ENCODE data around the gene SOCS4.

SOCS4 gene

GRCh38 chr14:54985156-54985555, 41.9 kb upstream of the SOCS4 start:
- no peak overlapping the region for H3K4me2 ChIP-seq (ENCODE audit: low read length)
- H4K20me1 ChIP-seq (ENCODE audit: control insufficient read depth, insufficient read depth, low read depth, low read length): no peaks in the 10 kb centered on the region
- H3F3A ChIP-seq (ENCODE audit: control insufficient read depth, insufficient read depth): 0 out of 2 replicates have a peak, but pooled peaks cover 3% of the 10 kb centered on the region
- H3K4me1 ChIP-seq (ENCODE audit: control insufficient read depth, low read length): no peaks in the 10 kb centered on the region
- H3K9me2 ChIP-seq (replicated peaks; ENCODE audit: control insufficient read depth, low read length): no peaks in the 10 kb centered on the region
- no peak overlapping the region for H3K27ac ChIP-seq (ENCODE audit: low read depth, low read length)
- no peaks in the 10 kb centered on the region for H3K9me3 ChIP-seq (ENCODE audit: control insufficient read depth, insufficient read depth, low read length)
- H3K4me3 ChIP-seq (ENCODE audit: low read length): no peak overlapping the region
- no peaks in the 10 kb centered on the region for H3K79me2 ChIP-seq (ENCODE audit: control insufficient read depth, low read length)
- H3K36me3 ChIP-seq (ENCODE audit: control insufficient read depth, low read length): peaks cover 71% of the 10 kb centered on the region
- H3K27me3 ChIP-seq (ENCODE audit: control insufficient read depth, low read length): no peaks in the 10 kb centered on the region
- TF ChIP-seq CTCF (IDR thresholded peaks at IDR 0.05; ENCODE audit: low read depth, low read length, poor library complexity, severe bottlenecking): no peak
- no peak for TF ChIP-seq EZH2phosphoT487 (IDR thresholded peaks at IDR 0.05; ENCODE audit: borderline replicate concordance, low read length)

GRCh38 chr14:55000381-55000780, 26.7 kb upstream of the SOCS4 start:
- 0 out of 2 replicates have a peak, but pooled peaks cover 7% of the 10 kb centered on the region for H3F3A ChIP-seq (ENCODE audit: control insufficient read depth, insufficient read depth)
- no peaks in the 10 kb centered on the region for H4K20me1 ChIP-seq (ENCODE audit: control insufficient read depth, insufficient read depth, low read depth, low read length)
- TF ChIP-seq EZH2phosphoT487 (IDR thresholded peaks at IDR 0.05; ENCODE audit: borderline replicate concordance, low read length): no peak
- no peak for TF ChIP-seq CTCF (IDR thresholded peaks at IDR 0.05; ENCODE audit: low read depth, low read length, poor library complexity, severe bottlenecking)
- no peaks in the 10 kb centered on the region for H3K79me2 ChIP-seq (ENCODE audit: control insufficient read depth, low read length)
- no peaks in the 10 kb centered on the region for H3K4me1 ChIP-seq (ENCODE audit: control insufficient read depth, low read length)
- H3K27ac ChIP-seq (ENCODE audit: low read depth, low read length): no peak overlapping the region
- H3K4me2 ChIP-seq (ENCODE audit: low read length): no peak overlapping the region
- H3K9me3 ChIP-seq (ENCODE audit: control insufficient read depth, insufficient read depth, low read length): no peaks in the 10 kb centered on the region
- no peaks in the 10 kb centered on the region for H3K27me3 ChIP-seq (ENCODE audit: control insufficient read depth, low read length)
- H3K9me2 ChIP-seq (replicated peaks; ENCODE audit: control insufficient read depth, low read length): no peaks in the 10 kb centered on the region
- H3K4me3 ChIP-seq (ENCODE audit: low read length): no peak overlapping the region
- peaks cover 78% of the 10 kb centered on the region for H3K36me3 ChIP-seq (ENCODE audit: control insufficient read depth, low read length)

GRCh38 chr14:55005071-55005470, 22.0 kb upstream of the SOCS4 start:
- Histone ChIP-seq H3K9me2 (replicated peaks; ENCODE audit: control insufficient read depth, low read length) (no peaks in the 10 kb centered on the region), H3K27me3 (ENCODE audit: control insufficient read depth, low read length) (no peaks in the 10 kb centered on the region), H3K9me3 (ENCODE audit: control insufficient read depth, insufficient read depth, low read length) (no peaks in the 10 kb centered on the region), H3K4me2 (ENCODE audit: low read length) (no peak overlapping the region), H3K79me2 (ENCODE audit: control insufficient read depth, low read length) (no peaks in the 10 kb centered on the region), H3K4me3 (ENCODE audit: low read length) (no peak overlapping the region), H3K36me3 (ENCODE audit: control insufficient read depth, low read length) (peaks cover 80% of the 10 kb centered on the region), H3F3A (ENCODE audit: control insufficient read depth, insufficient read depth) (peaks cover 2% of the 10 kb centered on the region; the same call in 1 of the 2 replicates), H3K27ac (ENCODE audit: low read depth, low read length) (no peak overlapping the region), H3K4me1 (ENCODE audit: control insufficient read depth, low read length) (no peaks in the 10 kb centered on the region), H4K20me1 (ENCODE audit: control insufficient read depth, insufficient read depth, low read depth, low read length) (no peaks in the 10 kb centered on the region)
- no peak for TF ChIP-seq CTCF (IDR thresholded peaks at IDR 0.05; ENCODE audit: low read depth, low read length, poor library complexity, severe bottlenecking)
- TF ChIP-seq EZH2phosphoT487 (IDR thresholded peaks at IDR 0.05; ENCODE audit: borderline replicate concordance, low read length): no peak
